NCI-H146 (cell line): ENCODE data around the gene TDRD9.
"Not testable (repeated sequence)": the region's sequence is repeated elsewhere in the genome, so short reads cannot be mapped to it uniquely, and the experiment has no call there.

Source experiments
- DNase-seq: peaks from one replicate; lab custom pipeline; 2025; lab: John Stamatoyannopoulos, UW

The TDRD9 gene

GRCh38 chr14:103928011-103928890 is at the start of gene TDRD9:
TDRD9 (plus strand) TSS chr14:103928456; CDS start chr14:103928510, 54 bp downstream.
- DNase-seq, result no peak

DNA sequence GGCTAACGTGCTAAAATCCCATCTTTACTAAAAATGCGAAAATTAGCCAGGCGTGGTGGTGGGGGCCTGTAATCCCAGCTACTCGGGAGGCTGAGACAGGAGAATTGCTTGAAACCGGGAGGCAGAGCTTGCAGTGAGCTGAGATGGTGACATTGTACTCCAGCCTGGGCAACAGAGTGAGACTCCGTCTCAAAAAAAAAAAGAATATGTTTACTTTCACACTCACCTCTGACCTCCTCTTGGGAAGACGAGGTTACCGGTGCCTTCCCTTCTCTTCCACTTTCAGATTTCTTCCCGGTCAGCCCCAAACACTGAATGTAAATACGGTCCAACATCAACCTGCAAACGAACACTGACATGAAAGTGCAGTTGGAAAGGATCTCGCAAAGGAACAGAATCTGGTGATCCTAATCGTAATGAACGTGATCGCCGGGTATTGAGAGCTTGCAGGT is 49.1 kb upstream of the TDRD9 start:
- DNase-seq, result no peak

DNA sequence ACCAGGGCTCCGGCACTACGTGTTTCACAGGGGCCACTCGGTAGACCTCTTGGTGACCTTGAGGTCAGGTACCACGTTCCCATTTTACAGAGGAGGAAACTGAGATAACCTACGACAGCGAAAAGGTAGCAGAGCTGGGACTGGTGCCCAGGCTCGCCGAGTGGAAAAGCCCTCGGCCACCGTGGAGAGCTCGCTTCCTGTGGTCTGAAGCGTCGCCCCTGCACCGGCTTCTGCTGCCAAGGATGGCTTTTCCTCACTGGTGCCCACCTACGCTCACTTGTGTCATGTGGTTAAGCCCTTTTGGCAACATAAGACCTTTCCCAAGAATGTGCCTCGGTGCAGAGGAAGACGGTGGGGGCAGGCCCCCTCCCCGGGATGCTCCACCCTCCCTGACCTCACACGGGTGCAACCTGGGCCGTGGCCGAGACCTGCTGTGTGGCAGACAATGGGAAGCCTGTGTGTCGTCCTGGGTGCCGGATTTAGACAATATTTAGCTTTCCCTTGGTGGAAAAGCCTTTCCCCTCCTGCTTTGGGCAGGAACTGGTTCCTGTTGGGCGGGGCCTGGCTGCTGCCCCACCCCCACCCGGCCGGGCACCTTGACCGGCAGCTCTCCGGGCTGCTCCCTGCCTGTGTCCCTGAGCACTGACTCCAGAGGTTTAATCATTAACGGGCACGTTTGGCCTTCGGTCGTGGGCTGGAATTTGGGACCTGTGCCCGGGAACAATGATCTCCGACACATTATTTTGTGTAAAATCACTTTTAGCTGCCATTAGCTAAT is 48.5 kb upstream of the TDRD9 start:
- DNase-seq, result peak; percentile 55

DNA sequence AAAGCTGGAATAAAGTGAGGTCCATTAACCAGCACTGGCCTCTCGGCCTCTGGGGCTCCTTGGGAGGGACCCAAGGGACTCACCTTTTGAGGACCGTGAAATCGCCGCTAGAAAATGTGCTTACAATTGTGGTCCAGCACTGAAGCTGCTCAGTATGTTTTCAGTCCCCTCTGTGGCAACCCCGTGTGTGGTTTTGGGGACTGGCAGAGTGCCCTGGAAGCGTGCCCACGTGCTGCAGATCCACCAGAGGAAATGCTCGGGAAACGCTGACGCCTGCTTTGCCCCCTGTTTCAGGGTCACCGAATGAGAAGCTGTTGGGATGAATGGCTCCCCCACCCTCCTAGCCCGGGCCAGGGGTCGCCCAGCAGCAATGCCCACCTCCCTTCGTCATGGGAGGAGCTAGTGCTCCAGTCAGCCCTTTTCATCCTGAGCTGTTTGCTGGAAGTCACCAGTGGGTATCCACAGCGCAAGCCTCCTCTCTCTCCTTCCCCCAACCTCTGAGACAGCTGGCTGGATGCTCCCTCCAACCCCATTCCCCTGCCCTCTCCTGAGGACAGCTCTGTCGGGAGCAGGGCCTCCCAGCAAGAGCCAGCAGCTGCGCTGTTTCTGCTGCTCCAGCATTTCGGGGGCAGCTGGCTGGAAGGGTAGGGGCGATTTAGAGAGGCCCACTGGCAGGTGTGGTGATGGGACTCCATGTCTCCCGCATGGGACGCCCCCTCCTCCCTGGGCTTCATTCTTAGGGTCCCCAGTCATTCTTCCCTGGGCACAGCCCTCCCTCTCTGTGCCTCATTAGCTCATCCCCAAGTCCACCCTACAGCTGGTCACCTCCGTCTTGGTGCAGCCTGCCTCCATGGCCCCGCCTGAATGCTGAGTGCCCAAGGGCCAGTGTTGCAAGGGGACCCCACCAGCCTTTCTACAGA is 47.6 kb upstream of the TDRD9 start:
- no peak for DNase-seq

DNA sequence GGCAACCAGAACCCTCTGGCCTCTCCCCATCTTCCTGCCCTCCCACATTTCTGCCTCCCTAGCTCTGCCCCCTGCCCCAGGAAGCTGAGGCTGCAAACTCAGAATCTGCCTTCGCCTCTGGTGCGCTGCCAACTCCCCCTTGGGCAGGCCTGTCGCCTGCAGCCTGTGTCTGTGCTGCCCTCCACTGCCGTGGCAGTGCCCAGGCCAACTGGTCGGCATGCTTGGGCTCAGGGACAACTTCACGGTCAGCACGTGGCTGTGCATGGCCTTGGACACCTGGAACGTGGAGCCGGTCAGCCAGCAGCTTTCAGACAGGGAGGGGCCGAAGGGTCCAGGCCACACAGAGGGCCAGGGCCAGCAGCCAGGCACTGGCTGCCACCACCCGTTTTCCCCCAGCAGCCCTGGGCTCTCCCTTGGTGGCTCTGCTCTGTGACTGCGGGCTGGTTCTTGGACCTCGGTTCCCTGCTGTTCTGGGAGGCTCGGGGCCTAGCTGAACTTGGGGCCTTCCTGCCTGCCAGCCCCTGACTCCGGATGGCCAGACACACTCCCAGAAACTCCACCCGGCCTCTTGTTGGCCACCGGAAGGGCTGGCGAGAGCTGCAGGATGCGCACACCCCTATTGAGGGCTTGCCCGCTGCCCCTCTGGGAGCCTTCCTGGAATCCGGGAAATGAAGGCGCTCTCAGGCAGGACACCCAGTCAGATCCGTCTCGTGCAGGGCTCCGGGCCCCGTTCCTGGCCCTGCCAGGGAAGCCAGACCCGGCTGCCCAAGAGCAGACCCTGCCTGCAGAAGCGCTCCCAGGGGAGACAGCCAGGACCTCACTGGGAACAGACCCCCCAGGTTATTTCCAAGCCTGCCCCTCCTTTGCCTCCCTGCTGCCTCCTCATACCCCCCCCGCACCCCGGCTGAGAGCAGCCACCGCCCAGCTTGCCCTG is 46.7 kb upstream of the TDRD9 start:
- no peak for DNase-seq

- DNase-seq, result no peak
These were observed 45.6 kb upstream of the TDRD9 start for GRCh38 chr14:103882503-103883262.

GRCh38 chr14:103883263-103883523 is 45.1 kb upstream of the TDRD9 start:
- DNase-seq, result no peak

DNA sequence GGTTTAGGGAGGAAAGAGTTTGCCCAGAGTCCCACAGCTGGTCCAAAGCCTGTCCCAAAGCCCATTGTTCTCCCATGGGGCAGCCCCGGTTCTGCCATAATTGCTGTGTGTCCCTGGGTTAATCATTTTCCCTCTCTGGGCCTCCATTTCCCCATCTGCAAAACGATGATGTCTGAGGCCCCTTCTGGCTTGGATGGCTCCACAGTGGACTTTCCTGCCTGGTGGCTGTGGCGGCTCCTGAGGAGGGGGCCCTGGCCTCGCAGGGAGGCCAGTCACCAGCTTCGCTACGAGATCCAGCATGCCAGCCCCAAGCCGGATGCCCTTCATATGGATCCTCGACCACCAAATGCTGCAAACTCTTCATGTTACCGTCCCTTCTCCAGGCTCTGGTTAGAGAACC is 43.4 kb upstream of the TDRD9 start:
- DNase-seq, result no peak

DNA sequence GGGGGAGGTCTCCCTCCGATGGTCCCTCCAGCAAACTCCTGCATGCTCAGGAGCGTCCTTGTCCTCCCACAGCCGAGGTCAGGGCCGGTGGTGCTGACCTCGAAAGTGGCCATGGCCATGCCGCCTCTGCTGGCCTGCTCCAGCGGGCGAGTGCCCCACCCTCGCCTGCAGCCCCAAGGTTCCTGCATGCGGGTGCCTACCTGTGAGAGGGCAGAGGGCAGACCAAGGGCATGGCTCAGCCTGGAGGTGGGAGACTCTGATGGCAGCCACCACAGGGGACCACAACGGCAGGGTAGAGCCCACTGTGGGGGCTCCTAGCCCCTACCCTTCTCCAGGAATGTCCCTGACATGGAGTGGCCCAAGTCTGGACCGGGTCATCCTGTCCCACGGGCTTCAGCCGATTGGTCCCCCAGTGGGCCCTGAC is 42.7 kb upstream of the TDRD9 start:
- no peak for DNase-seq

DNA sequence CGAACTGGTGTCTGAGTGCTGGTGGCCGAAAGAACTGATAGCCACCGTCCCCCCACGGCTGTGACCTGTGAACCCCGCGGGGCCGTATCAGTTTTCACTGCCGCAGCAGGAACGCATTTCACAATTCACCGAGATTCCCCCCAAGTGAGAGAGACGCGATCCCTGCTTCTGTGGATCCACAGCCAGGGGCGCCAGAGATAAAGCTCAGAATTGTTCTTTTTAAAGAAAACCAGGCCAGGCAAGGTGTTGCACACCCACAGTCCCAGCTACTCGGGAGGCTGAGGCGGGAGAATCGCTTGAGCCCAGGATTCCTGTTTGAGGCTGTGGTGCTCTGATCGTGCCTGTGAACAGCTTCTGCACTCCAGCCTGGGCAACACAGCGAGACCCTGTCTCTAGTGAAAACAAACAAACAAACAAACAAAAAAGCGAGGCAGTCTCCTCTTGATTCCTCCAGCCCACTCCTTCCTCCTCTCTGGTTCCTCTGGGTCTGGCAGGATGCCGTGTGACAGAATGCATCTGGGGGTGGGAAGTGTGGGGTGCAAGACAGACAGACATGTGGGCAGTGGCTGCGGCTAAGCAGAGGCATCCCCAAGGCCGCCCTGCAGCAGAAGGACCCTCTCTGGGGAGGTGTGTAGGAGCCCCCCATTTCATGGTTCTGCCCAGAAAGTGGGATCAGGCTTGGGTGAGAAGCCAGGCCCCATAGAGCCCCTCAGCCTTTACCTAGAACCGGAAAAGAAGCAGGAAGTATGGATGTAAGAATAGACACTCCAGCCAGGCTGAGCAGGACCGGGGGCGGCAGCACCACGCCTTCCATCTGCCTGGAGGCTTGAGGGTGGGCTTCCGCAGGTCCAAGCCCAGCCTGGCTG is 41.7 kb upstream of the TDRD9 start:
- peak; percentile 27 for DNase-seq

DNA sequence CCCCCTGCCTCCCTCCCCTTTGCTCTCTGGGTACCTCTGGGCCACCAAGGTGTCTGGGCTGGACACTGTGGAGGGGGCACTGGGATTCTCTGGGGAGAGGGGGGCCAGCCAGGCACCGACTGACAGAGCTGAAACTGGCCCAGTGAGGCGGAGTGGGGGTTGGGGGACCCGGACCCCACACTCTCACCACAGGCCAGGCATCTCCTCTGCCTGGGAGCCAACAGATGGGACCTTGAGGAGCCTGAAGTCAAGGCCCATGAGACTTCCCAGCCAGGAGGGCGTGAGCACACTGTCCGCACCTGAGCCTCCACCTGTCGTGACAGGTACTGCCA is 41.1 kb upstream of the TDRD9 start:
- DNase-seq, result no peak

DNA sequence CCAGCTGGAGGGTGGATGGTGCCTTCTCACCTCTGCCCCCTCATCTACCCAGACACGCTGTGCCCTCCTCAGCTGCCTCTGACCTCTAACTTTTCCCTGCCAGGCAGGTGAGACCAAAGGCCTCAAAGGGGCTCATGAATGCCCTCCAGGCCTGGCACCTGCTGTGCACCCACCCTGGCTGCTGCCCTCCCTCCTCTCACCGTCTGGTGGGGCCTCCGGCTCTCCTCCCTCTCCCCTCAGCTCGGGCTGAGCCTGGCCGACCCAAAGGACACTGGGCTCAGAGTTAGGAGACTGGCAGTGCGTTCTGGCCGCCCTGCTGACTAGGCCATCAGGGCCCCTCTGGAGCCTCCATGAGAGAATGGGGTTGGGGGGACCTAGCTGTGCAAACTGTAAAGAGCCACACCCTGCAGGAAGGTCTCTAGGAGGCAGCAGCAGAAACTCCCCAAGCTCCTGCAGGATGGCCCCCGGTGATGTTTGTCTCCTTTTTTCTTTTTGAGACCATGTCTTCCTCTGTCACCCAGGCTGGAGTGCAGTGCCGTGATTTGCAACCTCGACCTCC is 40.6 kb upstream of the TDRD9 start:
- DNase-seq, result no peak

- DNase-seq, result not testable (repeated sequence)
These were observed 39.3 kb upstream of the TDRD9 start for GRCh38 chr14:103889002-103889312.

DNA sequence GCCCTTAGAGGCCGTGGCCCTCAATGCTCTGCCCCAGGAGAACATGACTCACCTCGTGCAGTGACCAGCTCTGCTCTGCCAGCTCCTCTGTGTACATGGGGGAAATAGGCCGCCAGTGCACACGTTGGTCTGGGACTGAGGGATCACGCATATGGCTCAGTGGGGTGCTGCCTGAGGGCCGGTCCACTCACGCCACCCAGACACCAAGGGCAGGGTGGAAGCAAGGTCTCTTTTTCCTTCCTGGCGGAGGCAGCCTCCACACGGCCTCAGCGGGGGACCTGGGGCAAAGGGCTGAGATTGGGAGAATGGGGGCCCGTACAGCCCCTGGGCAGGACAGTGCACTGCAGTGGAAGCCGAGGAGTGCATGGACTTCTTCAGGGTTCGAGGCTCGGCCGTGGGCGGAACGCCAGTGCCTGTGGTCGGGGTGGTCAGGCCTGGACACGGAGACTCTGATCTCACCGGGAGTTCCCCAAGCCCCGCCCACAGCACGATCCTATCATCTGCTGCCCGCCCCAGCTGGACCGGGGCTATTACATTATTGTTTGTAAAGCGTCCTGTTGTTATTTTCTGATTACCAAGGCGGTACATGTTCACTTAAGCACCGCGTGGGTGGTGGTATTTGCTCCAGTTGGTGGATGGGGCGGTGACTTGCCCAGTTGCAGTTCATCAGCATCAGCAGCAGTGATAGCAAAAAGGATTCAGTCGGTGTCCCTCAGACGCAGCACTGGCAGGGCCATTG is 38.8 kb upstream of the TDRD9 start:
- DNase-seq, result no peak

DNA sequence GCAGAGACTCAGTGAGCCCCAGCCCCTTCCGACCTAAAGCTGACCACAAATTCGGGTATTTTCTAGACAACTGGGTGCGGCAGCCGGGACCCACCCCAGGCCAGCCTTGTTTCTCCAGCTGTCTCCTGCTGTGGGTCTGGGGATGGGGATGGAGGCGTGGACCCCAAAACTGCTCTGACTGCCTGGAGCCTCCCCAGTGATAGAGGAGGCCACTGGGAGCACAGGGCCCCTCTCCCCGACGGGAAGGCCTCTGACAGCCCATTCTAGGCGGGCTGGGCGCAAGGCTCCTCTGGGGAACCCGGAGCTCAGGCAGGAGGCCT is 38.2 kb upstream of the TDRD9 start:
- no peak for DNase-seq

GRCh38 chr14:103890821-103891666 is 37.2 kb upstream of the TDRD9 start:
- no peak for DNase-seq

GRCh38 chr14:103891667-103892215 is 36.5 kb upstream of the TDRD9 start:
- no peak for DNase-seq

DNA sequence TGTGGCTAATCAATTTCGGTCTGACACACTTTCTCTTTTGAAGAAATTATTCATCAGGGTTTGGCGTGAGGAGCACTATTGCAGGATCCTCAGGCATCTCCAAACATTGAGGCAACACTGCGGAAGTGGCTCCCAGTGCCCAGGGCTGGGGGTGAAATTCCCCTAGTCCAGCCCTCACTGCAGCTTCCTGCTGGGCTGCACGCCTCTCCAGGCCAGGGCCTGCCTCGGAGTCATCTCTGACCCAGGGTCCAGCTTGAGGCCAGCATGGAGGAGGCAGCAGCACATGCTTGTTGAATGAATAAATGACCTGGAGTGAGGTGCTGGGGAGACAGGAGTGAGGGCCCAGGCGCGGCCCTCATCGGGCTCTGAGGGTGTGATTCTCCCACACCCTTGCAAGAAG is 36.0 kb upstream of the TDRD9 start:
- DNase-seq, result no peak
